ENCODE data around the gene RIPOR3.

RIPOR3 gene, protein sequence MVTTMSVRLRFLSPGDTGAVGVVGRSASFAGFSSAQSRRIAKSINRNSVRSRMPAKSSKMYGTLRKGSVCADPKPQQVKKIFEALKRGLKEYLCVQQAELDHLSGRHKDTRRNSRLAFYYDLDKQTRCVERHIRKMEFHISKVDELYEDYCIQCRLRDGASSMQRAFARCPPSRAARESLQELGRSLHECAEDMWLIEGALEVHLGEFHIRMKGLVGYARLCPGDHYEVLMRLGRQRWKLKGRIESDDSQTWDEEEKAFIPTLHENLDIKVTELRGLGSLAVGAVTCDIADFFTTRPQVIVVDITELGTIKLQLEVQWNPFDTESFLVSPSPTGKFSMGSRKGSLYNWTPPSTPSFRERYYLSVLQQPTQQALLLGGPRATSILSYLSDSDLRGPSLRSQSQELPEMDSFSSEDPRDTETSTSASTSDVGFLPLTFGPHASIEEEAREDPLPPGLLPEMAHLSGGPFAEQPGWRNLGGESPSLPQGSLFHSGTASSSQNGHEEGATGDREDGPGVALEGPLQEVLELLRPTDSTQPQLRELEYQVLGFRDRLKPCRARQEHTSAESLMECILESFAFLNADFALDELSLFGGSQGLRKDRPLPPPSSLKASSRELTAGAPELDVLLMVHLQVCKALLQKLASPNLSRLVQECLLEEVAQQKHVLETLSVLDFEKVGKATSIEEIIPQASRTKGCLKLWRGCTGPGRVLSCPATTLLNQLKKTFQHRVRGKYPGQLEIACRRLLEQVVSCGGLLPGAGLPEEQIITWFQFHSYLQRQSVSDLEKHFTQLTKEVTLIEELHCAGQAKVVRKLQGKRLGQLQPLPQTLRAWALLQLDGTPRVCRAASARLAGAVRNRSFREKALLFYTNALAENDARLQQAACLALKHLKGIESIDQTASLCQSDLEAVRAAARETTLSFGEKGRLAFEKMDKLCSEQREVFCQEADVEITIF

GRCh38 chr20:50690650-50691572 is at the start of gene RIPOR3:
Gene RIPOR3, minus strand, starts transcription at chr20:50691542. Its CDS starts 414 bp downstream, at chr20:50691128.
- peak in 3 of 14 donors; percentile 5 to 51 (median 25) for DNase-seq

GRCh38 chr20:50737352-50737751 is 46.0 kb upstream of the RIPOR3 start:
- DNase-seq = no peak

DNA sequence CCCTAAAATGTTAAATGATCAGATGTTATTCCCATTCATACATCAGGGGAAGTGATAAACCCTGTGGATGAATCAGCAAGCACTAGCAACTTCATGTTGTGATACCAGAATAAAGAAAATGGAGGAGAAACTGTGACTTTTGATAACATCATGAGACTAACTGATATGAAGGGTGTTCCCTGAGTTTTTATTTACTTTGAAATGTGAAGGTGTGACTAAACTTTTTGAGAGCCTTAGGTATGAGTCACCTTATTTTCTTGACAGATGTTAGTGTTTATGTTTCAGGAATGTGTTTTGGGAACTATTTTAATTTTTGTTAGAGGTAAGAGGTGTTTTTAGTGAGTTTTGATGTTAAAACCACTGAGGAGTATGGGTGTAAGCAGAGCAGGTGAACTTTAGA is 44.5 kb upstream of the RIPOR3 start:
- DNase-seq = no peak

- DNase-seq = no peak
These were observed 43.7 kb upstream of the RIPOR3 start for GRCh38 chr20:50734730-50735679.

DNA sequence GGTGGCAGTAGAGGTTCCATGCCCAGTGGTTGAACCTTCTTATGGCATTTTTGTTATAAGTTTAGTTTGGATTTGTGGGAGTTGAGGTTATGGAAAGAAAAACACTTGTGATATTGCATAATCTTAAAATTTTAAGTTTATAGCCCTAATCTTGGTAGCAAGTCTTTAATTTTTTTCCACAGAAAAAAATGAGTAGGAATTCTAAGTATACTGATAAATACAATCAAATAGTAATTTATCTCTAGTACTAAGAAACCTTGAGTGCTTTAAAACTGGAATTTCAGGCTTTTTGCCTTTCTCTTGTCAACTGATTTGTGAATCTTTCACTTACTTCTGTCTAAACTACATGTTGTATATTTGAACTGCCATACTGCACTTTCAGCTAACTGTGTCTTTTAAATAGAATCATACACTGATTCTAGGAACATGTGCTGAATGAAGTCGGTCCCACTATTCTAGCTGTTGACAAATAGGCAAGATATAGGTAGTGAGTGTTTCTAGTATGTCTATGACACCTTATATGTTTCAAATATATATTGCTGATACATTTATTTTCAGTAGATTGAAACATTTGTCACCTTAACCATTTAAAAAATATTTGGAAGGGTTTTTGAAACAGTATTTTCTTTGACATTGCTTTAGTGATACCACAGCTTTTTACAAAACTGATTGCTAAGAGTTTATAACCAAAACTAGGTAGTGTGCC is 42.5 kb upstream of the RIPOR3 start:
- DNase-seq = no peak

GRCh38 chr20:50731930-50732690 is 40.8 kb upstream of the RIPOR3 start:
- no peak for DNase-seq

DNA sequence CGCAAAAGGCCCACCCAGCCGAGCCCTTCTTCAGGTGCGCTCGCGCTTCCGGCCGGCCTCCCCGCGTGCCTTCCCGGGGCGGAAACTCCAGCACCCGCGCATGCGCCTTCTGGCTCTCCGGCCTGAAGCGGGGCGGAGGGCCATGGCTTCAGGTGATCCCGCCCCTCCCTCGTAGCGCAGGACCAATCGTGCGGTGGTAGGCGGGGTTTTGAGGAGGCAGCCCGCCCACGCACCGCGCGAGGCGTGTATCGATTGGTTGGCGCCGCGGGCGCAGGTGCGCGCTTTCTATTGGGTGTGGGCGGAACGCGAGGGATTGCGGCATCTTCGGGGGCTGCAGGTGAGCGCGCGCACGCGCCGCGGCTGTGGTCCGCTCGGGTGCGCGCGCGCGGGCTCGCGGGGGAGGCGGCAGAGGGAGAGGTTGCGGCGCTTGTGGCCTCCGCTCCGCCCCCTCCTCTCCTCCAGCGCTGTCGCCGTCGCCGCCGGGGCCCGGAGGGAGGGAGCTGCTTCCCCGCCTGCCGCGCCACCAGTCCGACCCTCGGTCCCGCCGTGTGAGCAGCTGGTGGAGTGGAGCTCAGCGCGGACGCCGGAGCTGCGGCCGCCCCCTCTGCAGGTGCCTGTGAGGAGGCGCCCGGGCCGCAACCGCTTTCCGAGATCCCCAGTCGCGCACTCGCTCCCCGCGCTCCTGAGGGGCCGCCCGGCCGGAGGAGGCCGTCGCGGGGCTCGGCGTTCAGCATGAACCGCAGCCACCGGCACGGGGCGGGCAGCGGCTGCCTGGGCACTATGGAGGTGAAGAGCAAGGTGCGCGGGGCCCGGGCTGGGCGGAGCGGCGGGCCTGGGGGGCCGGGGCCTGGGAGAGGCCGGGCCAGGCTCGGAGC is 40.0 kb upstream of the RIPOR3 start, which contains the start of gene PARD6B:
TSS of gene PARD6B (plus strand) at position 526 of the 875 bp plus-strand sequence. CDS start at position 733, 207 bp downstream.
- DNase-seq = peak; percentile 57 to 99 (median 90)

- DNase-seq = no peak
These were observed 39.4 kb upstream of the RIPOR3 start for GRCh38 chr20:50730765-50731054.

DNA sequence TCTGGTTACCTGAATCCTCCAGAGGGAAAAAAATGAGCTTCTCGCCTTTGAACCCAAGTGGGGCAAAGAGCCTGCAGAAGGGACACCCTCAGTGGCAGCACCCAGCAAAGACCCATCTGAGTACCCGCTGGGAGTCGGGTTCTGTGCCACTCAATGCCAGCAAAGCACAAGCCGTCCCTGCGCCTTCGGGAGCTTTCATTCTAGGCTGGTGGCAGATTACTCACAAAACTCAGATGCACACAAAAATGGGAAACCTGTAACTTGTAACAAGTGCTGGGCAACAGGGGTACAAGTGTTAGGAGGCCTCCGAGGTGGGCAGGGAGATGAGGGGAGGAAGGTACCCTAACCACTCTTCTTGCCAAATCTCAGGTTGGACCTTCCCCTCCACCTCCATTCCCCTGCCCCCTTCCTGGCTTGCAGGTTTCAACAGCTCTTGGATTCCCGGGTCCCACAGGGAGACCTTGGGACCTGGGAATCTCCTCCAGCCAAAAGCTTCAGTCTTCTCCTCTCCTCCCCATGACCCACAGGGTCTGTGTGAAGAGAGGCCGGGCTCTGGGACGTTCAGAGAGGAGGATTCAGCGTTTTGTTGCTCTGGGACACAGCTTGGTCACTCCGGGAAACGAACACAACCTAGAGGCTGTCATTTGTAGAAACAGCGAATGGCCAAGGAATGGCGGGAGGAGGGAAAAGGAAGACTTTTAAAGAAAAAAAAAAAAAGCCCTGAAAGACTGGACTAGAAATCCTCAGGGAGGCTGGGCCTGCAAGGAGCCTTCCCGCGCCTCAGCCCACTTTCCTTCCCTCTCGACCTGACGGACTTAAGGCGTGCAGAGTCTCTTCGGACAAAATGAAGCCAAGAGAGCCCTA is 38.8 kb upstream of the RIPOR3 start:
- peak in 1 of 14 donors; percentile 56 for DNase-seq

DNA sequence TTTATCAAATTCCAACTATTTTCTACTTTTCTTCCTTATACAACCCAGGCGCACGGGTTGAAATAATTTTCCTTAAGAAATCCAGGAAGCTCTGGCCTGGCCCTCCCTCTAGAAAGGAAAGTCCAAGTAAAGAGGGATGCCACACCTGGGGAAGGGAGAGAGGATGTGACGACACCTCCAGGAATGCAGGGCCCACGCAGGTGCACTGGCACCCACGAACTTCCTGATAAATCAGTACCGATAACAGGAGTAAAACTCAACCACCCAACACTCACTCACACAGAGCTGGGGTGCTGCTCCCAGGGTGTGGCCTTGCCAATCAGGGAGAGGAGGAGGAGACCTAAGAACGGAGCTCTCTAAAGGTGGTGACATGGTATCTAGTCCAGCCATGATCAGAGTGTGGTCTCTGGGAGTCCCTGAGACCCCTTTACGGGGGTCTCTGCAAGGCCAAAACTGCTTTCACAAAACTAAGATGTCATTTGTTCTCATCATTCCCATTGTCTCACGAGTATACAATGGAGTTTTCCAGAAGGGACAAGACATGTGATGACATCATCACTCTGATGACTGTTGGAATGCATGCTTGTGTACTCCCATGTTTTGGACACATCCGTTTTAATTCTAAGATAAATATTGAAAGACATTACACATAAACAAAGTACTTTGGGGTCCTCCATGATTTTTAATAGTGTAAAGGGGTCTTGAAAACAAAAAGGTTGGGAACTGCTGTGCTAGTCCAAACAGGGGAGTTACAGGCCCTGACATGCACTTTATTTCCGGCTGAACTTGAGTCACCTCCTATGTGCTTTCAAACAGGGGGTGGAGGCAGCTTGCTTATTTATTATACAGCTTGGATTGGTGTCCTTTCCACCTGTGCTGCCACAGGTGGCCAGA is 37.9 kb upstream of the RIPOR3 start:
- DNase-seq = no peak

DNA sequence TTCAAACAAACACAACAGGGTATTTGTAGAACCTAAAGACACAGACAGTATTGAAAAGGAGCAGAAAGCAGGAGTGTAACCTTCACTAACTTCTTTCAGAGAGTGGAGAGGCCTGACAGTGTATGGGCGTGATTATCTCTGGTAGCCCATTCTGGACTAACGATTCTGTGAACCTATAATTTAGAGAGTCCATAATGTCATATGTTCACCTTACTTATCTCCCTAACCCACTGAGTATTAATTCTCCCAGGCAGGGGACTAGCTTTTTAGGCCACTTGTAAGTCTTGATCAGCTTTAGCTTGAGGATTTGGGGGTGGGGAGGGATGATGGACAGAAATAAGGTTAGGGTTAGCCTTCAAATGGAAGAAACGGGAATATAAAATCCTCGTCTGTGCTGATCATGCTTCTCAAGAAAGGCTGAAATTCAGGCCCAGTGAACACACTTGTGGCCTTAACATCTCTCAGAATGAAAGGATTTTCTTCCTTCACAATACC is 37.2 kb upstream of the RIPOR3 start:
- DNase-seq = no peak

- DNase-seq = no peak
These were observed 36.6 kb upstream of the RIPOR3 start for GRCh38 chr20:50727792-50728485.

- no peak for DNase-seq
These were observed 35.8 kb upstream of the RIPOR3 start for GRCh38 chr20:50726955-50727791.

DNA sequence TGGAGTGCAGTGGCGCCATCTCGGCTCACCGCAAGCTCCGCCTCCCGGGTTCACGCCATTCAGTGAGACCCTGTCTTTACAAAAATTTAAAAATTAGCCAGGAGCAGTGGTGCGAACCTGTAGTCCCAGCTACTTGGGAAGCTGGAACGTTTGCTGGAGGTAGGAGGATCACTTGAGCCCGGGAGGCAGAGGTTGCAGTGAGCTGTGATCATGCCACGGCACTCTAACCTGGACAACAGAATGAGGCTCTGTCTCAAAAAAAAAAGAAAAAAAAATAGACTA is 34.3 kb upstream of the RIPOR3 start:
- DNase-seq = no peak

Data from C1 segment of cervical spinal cord (tissue), 14 donors.